Heart right ventricle (tissue), 16 donors: Measurements from ENCODE around the gene CYBRD1. TPM values are rescaled to one million over a fixed set of nuclear protein-coding genes. Genes with fewer than 3 reads are reported as not detected.

ENCODE experiments used
- ATAC-seq, 8 donors: fragments of 200-7000 bp; cut with Tn5 transposase; one replicate each; pipeline ENCODE4 v1.9.1; 2020; ENCODE audit warnings: mild to moderate bottlenecking in 8 of 8, moderate library complexity in 8 of 8, moderate number of reproducible peaks in 1 of 8
- DNase-seq, 2 donors: peaks; one replicate each; pipeline ENCODE4 v3.0.0-alpha.2; 2020
- H3K27ac ChIP-seq, 10 donors: fragments of 200-600 bp; sonication (generic) in 2 of 10; one replicate each; pipeline versions ENCODE4 v1.5.0 to v1.8.0; 2020 to 2022; ENCODE audit warnings: mild to moderate bottlenecking in 3 of 10
- H3K27me3 ChIP-seq, 7 donors: fragments of 200-600 bp; one replicate each; pipeline ENCODE4 v1.8.0; 2021 to 2022; ENCODE audit warnings: mild to moderate bottlenecking in 2 of 7
- H3K36me3 ChIP-seq, 9 donors: fragments of 200-600 bp; sonication (generic) in 1 of 9; one replicate each; pipeline versions ENCODE4 v1.5.0 to v1.8.0; 2020 to 2022; ENCODE audit warnings: mild to moderate bottlenecking in 2 of 9
- H3K4me1 ChIP-seq, 9 donors: fragments of 200-600 bp; sonication (generic) in 1 of 9; one replicate each; pipeline versions ENCODE4 v1.5.0 to v1.8.0; 2020 to 2022; ENCODE audit warnings: mild to moderate bottlenecking in 4 of 9
- H3K4me3 ChIP-seq, 10 donors: fragments of 200-600 bp; sonication (generic) in 2 of 10; one replicate each; pipeline versions ENCODE4 v1.5.0 to v1.8.0; 2020 to 2022; ENCODE audit warnings: mild to moderate bottlenecking in 7 of 10, moderate library complexity in 2 of 10
- H3K9me3 ChIP-seq, 11 donors: fragments of 200-600 bp in 10 of 11; sonication (generic) in 2 of 11; one replicate each; pipeline versions ENCODE4 v1.5.0 to v1.8.0; 2013 to 2022; ENCODE audit warnings: mild to moderate bottlenecking in 2 of 11, control low read depth in 1 of 11, moderate library complexity in 1 of 11
- WGBS, 2 donors: extraction: QIAGEN DNeasy Blood & Tissue Kit; methylation state at CpG; one replicate each; pipeline ENCODE4 v1.1.7; 2013; ENCODE audit warnings: inconsistent platforms in 1 of 2; 5-methylcytosine and 5-hydroxymethylcytosine counted together
- intact Hi-C, 10 donors: fragments of 100-400 bp; cut with DNase I; formaldehyde crosslinking; loops; one replicate each; pipeline versions ENCODE4 v1.11.1 to v1.14.2; 2022
- polyA plus RNA-seq, 2 donors: library from polyadenylated mRNA; stranded (reverse); fragments of 200-250 nt; gene quantifications; one replicate each; pipeline ENCODE4 v1.2.3, GENCODE V29; 2013
- total RNA-seq, 10 donors: library from RNA; stranded (reverse); fragmentation: NEBNext Ultra II Directional in 3 of 10; extraction: Animal tissue kit (Norgen Biotek cat#: 25700) in 3 of 10; gene quantifications; one replicate each; pipeline versions ENCODE4 v1.2.1 to v1.2.4, GENCODE V29; 2021 to 2023
- TF ChIP-seq, protein P1 (sequence below), 9 donors: fragments of 200-600 bp; sonication (generic) in 2 of 9; IDR thresholded peaks; one replicate each; pipeline versions ENCODE4 v1.5.0 to v1.8.0; 2021 to 2022; ENCODE audit warnings: antibody characterized with exemption in 9 of 9, mild to moderate bottlenecking in 5 of 9, moderate library complexity in 1 of 9
- donor health status: Arrhythmogenic right ventricular cardiomyopathy.
- donor health status: ischemic (EF 13 %, LVEDD 7.1; RV severe dilation, severe dysfunction).
- donor health status: healthy with polysubstance abuse.
- donor health status: DM: no; HTN: yes; CAD: no.
- donor health status: DM: no; HTN: no; CAD: no.
- donor health status: ischemic (EF 25% LVEDD 6.9; RV normal size, moderate dysfunction).
- donor health status: ischemic (EF 25% LVEDD 5.7; RV mildly dilated, moderate dysfunction).
- donor health status: healthy.
- donor health status: DM: yes; HTN: yes; CAD: no.
- donor health status: Ischemic cardiomyopathy.
- donor health status: ischemic (EF 35%, LVEDD 5.7; RV mildly dilated, moderate dysfunction).
- donor health status: nonischemic (EF 11% LVEDD 7.7; RV severe dilation, severe dysfunction).
- donor health status: DM: yes; HTN: yes; CAD: no.
- donor health status: PGD.
- donor health status: ischemic (EF 29% LVEDD 5.4; RV normal size, mild dysfunction).
- donor health status: nonischemic (EF 23%, LVEDD 6.1; RV moderate dilation, normal function).

Gene CYBRD1
- total and polyA plus RNA-seq, 12 donors, result 26.1 to 67.5 (median 44.5) TPM

DNA sequence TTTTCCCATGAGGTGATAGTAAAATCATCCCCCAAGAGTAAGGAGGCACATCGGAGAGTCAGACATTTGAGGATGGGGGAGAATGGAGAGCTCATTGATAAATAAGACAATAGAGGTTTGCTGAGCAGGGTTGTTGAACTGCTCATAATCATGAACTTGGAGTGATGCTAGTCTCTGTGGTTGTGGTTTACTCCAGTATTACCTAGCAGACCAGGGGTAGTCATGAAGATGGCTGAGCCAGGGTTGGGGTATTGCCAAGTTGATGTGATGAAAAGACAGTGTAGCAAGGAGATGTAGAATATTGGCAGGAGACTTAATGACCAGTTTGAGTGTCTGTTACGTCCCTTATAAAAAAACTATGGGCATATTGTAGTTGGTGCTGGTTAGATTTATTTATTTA lies 25.4 kb downstream of the CYBRD1 start:
- 91% methylated on average over 2 of the region's 2 CpGs for WGBS, 2 donors
- Histone ChIP-seq H3K4me1 (no peaks in the 10 kb centered on the region), H3K9me3 (no peaks in the 10 kb centered on the region), H3K4me3 (no peak overlapping the region), H3K27me3 (no peaks in the 10 kb centered on the region), H3K27ac (no peak overlapping the region), H3K36me3 (peaks cover 0 to 68% (median 9%) of the 10 kb centered on the region in 9 donors)
- no peak for ATAC-seq
- no peak for DNase-seq
- TF ChIP-seq, protein P1, sequence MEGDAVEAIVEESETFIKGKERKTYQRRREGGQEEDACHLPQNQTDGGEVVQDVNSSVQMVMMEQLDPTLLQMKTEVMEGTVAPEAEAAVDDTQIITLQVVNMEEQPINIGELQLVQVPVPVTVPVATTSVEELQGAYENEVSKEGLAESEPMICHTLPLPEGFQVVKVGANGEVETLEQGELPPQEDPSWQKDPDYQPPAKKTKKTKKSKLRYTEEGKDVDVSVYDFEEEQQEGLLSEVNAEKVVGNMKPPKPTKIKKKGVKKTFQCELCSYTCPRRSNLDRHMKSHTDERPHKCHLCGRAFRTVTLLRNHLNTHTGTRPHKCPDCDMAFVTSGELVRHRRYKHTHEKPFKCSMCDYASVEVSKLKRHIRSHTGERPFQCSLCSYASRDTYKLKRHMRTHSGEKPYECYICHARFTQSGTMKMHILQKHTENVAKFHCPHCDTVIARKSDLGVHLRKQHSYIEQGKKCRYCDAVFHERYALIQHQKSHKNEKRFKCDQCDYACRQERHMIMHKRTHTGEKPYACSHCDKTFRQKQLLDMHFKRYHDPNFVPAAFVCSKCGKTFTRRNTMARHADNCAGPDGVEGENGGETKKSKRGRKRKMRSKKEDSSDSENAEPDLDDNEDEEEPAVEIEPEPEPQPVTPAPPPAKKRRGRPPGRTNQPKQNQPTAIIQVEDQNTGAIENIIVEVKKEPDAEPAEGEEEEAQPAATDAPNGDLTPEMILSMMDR (IDR thresholded peaks at IDR 0.05), result no peak
- intact Hi-C loops, result no loop called here

DNA sequence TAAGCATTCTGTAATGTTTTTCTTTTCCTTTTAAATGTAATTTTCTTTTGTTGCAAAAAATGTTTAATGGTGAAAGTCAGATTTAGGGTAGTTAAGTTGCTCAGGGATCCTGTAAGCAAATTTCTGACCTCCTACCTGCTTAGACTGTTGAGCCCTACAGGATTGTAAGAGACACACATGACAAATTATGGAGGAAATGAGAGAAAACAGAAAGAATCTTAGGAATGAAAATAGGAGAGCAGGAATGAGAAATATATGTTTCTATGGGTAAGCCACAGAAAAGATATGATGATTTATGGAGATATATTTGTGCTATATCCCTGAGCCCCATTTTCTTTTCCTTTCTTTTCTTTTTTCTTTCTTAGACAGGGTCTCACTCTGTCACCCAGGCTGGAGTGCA lies 28.3 kb downstream of the CYBRD1 start:
- TF ChIP-seq, protein P1 (IDR thresholded peaks at IDR 0.05), result no peak
- intact Hi-C loops, result no loop called here
- Histone ChIP-seq H3K27ac (no peak overlapping the region), H3K4me1 (no peaks in the 10 kb centered on the region), H3K27me3 (no peaks in the 10 kb centered on the region), H3K4me3 (no peak overlapping the region), H3K36me3 (peaks cover 0 to 67% (median 20%) of the 10 kb centered on the region in 9 donors), H3K9me3 (no peaks in the 10 kb centered on the region)
- ATAC-seq, result no peak
- no peak for DNase-seq

DNA sequence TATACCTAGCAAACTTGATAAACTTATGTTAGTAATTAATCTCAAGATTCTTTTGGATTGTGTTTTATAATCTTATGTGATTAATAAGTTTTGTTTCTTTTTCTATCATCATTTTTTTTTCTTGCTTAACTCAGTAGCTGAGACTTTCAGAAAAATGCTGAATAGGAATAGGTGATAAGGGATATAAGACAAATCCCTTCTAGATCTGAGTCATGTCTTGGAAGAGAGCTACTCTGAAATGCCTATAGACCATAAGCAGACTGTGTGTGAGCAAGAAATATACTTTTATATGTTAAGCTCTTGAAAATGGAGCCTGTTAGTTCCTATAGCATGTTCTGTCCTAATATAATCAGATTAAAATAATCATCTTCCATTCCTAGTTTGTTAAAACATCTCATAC lies 29.6 kb downstream of the CYBRD1 start:
- DNase-seq (no peak), ATAC-seq (no peak)
- H3K9me3 ChIP-seq, result no peaks in the 10 kb centered on the region
- TF ChIP-seq, protein P1 (IDR thresholded peaks at IDR 0.05), result no peak
- no peaks in the 10 kb centered on the region for H3K4me1 ChIP-seq
- H3K36me3 ChIP-seq, result peaks cover 0 to 79% (median 23%) of the 10 kb centered on the region in 9 donors
- H3K27ac ChIP-seq, result no peak overlapping the region
- no peak overlapping the region for H3K4me3 ChIP-seq
- intact Hi-C loops, result no loop called here
- no peaks in the 10 kb centered on the region for H3K27me3 ChIP-seq

DNA sequence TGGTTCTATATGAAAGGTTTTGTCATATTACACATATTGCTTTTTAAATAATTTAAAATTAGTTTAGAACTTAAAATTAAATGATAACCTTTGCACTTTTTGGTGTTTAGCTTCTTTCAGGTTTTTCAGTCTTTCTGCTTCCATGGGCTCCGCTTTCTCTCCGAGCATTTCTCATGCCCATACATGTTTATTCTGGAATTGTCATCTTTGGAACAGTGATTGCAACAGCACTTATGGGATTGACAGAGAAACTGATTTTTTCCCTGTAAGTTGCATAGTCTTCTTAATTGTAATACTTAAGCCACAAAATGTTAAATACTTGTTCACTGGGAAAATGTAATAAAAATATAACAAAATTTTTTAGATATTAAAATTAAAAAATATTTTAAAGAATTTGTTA lies 31.0 kb downstream of the CYBRD1 start:
- intact Hi-C loops, result no loop called here
- TF ChIP-seq, protein P1 (IDR thresholded peaks at IDR 0.05), result no peak
- WGBS, 2 donors, result 96 to 99% methylated on average over 2 of the region's 2 CpGs

DNA sequence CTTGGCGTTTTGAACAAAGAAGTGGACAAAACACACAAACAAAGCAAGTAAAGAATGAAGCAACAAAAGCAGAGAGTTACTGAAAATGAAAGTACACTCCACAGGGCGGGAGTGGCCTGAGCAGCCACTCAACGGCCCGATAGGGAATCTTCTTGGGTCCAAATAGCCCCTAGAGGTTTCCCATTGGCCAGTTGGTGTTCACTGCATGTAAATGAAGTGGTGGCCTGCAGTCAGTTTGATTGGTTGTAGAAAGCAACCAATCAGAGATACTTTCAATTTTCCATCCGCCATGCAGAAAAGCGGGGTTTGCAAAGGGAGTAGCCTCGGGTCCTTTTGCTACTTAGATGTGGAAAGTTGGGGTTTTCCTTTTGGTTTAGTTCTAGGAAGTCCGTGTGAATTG lies 31.6 kb downstream of the CYBRD1 start:
- H3K4me3 ChIP-seq, result no peak overlapping the region
- intact Hi-C loops, result no loop called here
- ATAC-seq (no peak), DNase-seq (no peak)
- H3K4me1 ChIP-seq, result no peaks in the 10 kb centered on the region
- WGBS, 2 donors, result 94% methylated on average over 8 of the region's 8 CpGs
- H3K36me3 ChIP-seq, result peaks cover 0 to 87% (median 23%) of the 10 kb centered on the region in 9 donors
- no peak overlapping the region for H3K27ac ChIP-seq
- no peaks in the 10 kb centered on the region for H3K27me3 ChIP-seq
- no peaks in the 10 kb centered on the region for H3K9me3 ChIP-seq
- TF ChIP-seq, protein P1 (IDR thresholded peaks at IDR 0.05), result no peak

More for the DNA sequence above, 31.0 kb downstream of the CYBRD1 start:
- DNase-seq (no peak), ATAC-seq (no peak)
- Histone ChIP-seq H3K4me3 (no peak overlapping the region), H3K36me3 (peaks cover 0 to 89% (median 23%) of the 10 kb centered on the region in 9 donors), H3K27ac (no peak overlapping the region), H3K27me3 (no peaks in the 10 kb centered on the region), H3K4me1 (no peaks in the 10 kb centered on the region), H3K9me3 (no peaks in the 10 kb centered on the region)
